ENCODE data around the gene SELENOI.

The SELENOI gene

DNA sequence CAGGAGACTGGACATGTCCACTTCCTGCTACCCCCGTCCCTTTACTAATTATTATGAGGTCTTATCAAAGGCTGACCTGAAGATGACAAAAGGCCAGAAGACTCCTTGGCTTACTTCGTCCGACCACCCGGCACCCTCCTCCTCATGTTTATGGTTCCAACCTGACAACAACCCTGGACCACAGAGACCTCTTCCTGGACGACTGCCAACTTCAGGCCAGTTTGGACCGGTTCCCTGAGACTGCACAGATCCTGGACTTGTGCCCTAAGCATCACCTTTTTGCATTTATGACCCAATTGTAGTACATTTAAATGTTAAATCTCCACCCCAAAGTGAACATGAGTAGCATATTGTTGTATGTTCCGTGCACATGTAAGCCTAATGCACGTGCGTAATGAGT lies 61.6 kb downstream of the SELENOI start:
- no peak overlapping the region for H3K4me3 ChIP-seq (ENCODE audit: low read length)
- H3K9ac ChIP-seq (ENCODE audit: low read length): no peak overlapping the region
- H3F3A ChIP-seq (ENCODE audit: insufficient read depth, low read length): peaks cover 9% of the 10 kb centered on the region; the same call in 1 of the 2 replicates
- no peak for TF ChIP-seq EZH2 (optimal IDR thresholded peaks at IDR 0.05; ENCODE audit: low read depth, low read length)
- no peak for TF ChIP-seq EZH2phosphoT487 (IDR thresholded peaks at IDR 0.05; ENCODE audit: low read length)
- TF ChIP-seq, protein P1, sequence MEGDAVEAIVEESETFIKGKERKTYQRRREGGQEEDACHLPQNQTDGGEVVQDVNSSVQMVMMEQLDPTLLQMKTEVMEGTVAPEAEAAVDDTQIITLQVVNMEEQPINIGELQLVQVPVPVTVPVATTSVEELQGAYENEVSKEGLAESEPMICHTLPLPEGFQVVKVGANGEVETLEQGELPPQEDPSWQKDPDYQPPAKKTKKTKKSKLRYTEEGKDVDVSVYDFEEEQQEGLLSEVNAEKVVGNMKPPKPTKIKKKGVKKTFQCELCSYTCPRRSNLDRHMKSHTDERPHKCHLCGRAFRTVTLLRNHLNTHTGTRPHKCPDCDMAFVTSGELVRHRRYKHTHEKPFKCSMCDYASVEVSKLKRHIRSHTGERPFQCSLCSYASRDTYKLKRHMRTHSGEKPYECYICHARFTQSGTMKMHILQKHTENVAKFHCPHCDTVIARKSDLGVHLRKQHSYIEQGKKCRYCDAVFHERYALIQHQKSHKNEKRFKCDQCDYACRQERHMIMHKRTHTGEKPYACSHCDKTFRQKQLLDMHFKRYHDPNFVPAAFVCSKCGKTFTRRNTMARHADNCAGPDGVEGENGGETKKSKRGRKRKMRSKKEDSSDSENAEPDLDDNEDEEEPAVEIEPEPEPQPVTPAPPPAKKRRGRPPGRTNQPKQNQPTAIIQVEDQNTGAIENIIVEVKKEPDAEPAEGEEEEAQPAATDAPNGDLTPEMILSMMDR (IDR thresholded peaks at IDR 0.05; ENCODE audit: low read length): no peak
- H3K27ac ChIP-seq (ENCODE audit: low read length): no peak overlapping the region
- peaks cover 11% of the 10 kb centered on the region; the same call in 1 of the 2 replicates for H3K4me1 ChIP-seq (ENCODE audit: low read length)
- no peaks in the 10 kb centered on the region for H3K79me2 ChIP-seq (ENCODE audit: low read length)
- DNase-seq: no peak
- H3K4me2 ChIP-seq (ENCODE audit: low read depth, low read length): no peak overlapping the region
- H4K20me1 ChIP-seq (ENCODE audit: insufficient read depth, low read length): no peaks in the 10 kb centered on the region
- no peaks in the 10 kb centered on the region for H3K9me2 ChIP-seq (replicated peaks; ENCODE audit: insufficient read depth, low read length)
- H2AFZ ChIP-seq (ENCODE audit: low read length): no peak overlapping the region
- no peaks in the 10 kb centered on the region for H3K36me3 ChIP-seq (replicated peaks; ENCODE audit: insufficient read depth, low read length)
- H3K27me3 ChIP-seq (replicated peaks; ENCODE audit: insufficient read depth, low read length): no peaks in the 10 kb centered on the region
- H3K9me3 ChIP-seq (replicated peaks; ENCODE audit: insufficient read depth, low read length): no peaks in the 10 kb centered on the region

DNA sequence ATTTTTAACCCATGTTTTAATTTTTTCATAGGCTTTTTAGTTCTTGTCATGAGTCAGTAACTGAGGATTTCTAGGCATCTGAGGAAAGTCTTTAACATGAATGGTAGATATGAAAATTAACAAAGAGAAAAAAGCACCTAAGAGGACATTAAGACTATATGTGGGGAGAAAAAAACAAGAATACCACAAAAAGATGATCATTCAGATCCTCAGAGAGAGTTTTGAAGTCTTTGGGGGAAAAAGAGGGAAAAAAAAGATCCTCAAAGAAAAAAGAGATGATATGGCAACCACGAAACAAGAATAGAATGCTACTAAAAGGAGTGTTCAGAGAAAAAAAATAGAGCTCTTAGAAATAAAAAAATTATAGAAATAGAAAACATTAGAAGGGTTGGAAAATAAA lies 63.8 kb downstream of the SELENOI start:
- H3K36me3 ChIP-seq (replicated peaks; ENCODE audit: insufficient read depth, low read length): no peaks in the 10 kb centered on the region
- H3K27ac ChIP-seq (ENCODE audit: low read length): no peak overlapping the region
- H3F3A ChIP-seq (ENCODE audit: insufficient read depth, low read length): peaks cover 9% of the 10 kb centered on the region; the same call in 1 of the 2 replicates
- H3K4me2 ChIP-seq (ENCODE audit: low read depth, low read length): no peak overlapping the region
- H3K9me3 ChIP-seq (replicated peaks; ENCODE audit: insufficient read depth, low read length): no peaks in the 10 kb centered on the region
- no peaks in the 10 kb centered on the region for H3K9me2 ChIP-seq (replicated peaks; ENCODE audit: insufficient read depth, low read length)
- no peak overlapping the region for H2AFZ ChIP-seq (ENCODE audit: low read length)
- H3K79me2 ChIP-seq (ENCODE audit: low read length): no peaks in the 10 kb centered on the region
- DNase-seq: no peak
- TF ChIP-seq EZH2 (optimal IDR thresholded peaks at IDR 0.05; ENCODE audit: low read depth, low read length) (no peak), EZH2phosphoT487 (IDR thresholded peaks at IDR 0.05; ENCODE audit: low read length) (no peak)
- TF ChIP-seq, protein P1 (IDR thresholded peaks at IDR 0.05; ENCODE audit: low read length): no peak
- no peak overlapping the region for H3K4me3 ChIP-seq (ENCODE audit: low read length)
- H3K9ac ChIP-seq (ENCODE audit: low read length): no peak overlapping the region
- H3K27me3 ChIP-seq (replicated peaks; ENCODE audit: insufficient read depth, low read length): no peaks in the 10 kb centered on the region
- H4K20me1 ChIP-seq (ENCODE audit: insufficient read depth, low read length): no peaks in the 10 kb centered on the region
- peaks cover 11% of the 10 kb centered on the region; the same call in 1 of the 2 replicates for H3K4me1 ChIP-seq (ENCODE audit: low read length)

DNA sequence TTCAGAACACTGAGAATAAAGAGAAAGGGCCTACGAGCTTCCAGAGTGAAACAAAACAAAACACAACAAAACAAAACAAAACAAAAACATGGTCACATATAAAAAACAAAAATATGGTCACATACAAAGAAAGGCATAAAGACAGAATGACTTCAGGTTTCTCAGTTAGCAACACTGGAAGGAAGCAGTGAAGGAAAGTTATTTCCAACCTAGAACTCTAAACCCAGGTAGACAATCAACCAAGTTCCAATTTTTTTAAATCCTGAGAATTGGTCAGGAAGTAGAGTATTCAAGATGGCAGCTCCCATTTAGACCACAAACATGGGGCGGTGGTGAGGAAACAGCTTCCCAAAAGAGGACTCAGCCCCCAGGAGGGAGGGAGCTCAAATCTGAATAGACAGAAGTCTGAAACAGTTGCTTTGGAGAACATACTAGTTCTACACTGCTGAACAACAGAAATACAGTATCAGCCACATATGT lies 64.9 kb downstream of the SELENOI start:
- Histone ChIP-seq H3K4me2 (ENCODE audit: low read depth, low read length) (no peak overlapping the region), H3K79me2 (ENCODE audit: low read length) (no peaks in the 10 kb centered on the region), H3K27ac (ENCODE audit: low read length) (no peak overlapping the region), H3K4me3 (ENCODE audit: low read length) (no peak overlapping the region), H3K9ac (ENCODE audit: low read length) (no peak overlapping the region), H3K36me3 (replicated peaks; ENCODE audit: insufficient read depth, low read length) (no peaks in the 10 kb centered on the region), H2AFZ (ENCODE audit: low read length) (peak overlapping the region; percentile 19; the same call in 1 of the 2 replicates), H3K9me2 (replicated peaks; ENCODE audit: insufficient read depth, low read length) (no peaks in the 10 kb centered on the region), H3K9me3 (replicated peaks; ENCODE audit: insufficient read depth, low read length) (no peaks in the 10 kb centered on the region), H3K4me1 (ENCODE audit: low read length) (peaks cover 11% of the 10 kb centered on the region; the same call in 1 of the 2 replicates), H4K20me1 (ENCODE audit: insufficient read depth, low read length) (no peaks in the 10 kb centered on the region), H3F3A (ENCODE audit: insufficient read depth, low read length) (peaks cover 9% of the 10 kb centered on the region; the same call in 1 of the 2 replicates), H3K27me3 (replicated peaks; ENCODE audit: insufficient read depth, low read length) (no peaks in the 10 kb centered on the region)
- no peak for DNase-seq
- TF ChIP-seq, protein P1 (IDR thresholded peaks at IDR 0.05; ENCODE audit: low read length): no peak

Data from MM.1S (cell line).